ENCODE measurements around the gene GPR156. TPM values are rescaled to one million over a fixed set of nuclear protein-coding genes. Genes with fewer than 3 reads are reported as not detected.

Gene GPR156
- total RNA-seq, 1 experiment from 2014 or later, result 1.5 TPM

GRCh38 chr3:120125992-120126391, 159.0 kb downstream of the GPR156 start:
- no peak for DNase-seq (ENCODE audit: low read depth)

GRCh38 chr3:120119846-120120510, 165.0 kb downstream of the GPR156 start:
- DNase-seq (ENCODE audit: low read depth), result no peak

Other genes with a start within 250 kb of the GPR156 start
- 43.3 and 46.5 TPM in 2 replicates for gene GSK3B, start 190.8 kb downstream of the GPR156 start, total RNA-seq (2014; rRNA removed)
- 34.2 and 35.1 TPM in 2 replicates for gene LRRC58, start 64.1 kb upstream of the GPR156 start, total RNA-seq (2014; rRNA removed)
- 194 and 212 TPM in 2 replicates for gene FSTL1, start 165.8 kb upstream of the GPR156 start, total RNA-seq (2014; rRNA removed)